Astrocyte of the spinal cord (primary cell): ENCODE data around the gene UBASH3B.

Experiments
- DNase-seq: peaks from one replicate; pipeline ENCODE4 v3.0.0; 2011; ENCODE audit warnings: low read depth, low spot score
- H3K4me3 ChIP-seq: 2 replicates; pipeline ENCODE4 v1.5.1; 2011; ENCODE audit warnings: low read depth, mild to moderate bottlenecking, low read length, moderate library complexity
- CTCF ChIP-seq: IDR thresholded peaks from 2 replicates; pipeline ENCODE4 v1.5.1; 2012; ENCODE audit warnings: low read depth, mild to moderate bottlenecking, low read length, inconsistent platforms
- in situ Hi-C: cut with HindIII; loops from 2 replicates; pipeline ENCODE4 v1.10.0; 2017; ENCODE audit warnings: low sequenced_read_pairs

The UBASH3B gene

DNA sequence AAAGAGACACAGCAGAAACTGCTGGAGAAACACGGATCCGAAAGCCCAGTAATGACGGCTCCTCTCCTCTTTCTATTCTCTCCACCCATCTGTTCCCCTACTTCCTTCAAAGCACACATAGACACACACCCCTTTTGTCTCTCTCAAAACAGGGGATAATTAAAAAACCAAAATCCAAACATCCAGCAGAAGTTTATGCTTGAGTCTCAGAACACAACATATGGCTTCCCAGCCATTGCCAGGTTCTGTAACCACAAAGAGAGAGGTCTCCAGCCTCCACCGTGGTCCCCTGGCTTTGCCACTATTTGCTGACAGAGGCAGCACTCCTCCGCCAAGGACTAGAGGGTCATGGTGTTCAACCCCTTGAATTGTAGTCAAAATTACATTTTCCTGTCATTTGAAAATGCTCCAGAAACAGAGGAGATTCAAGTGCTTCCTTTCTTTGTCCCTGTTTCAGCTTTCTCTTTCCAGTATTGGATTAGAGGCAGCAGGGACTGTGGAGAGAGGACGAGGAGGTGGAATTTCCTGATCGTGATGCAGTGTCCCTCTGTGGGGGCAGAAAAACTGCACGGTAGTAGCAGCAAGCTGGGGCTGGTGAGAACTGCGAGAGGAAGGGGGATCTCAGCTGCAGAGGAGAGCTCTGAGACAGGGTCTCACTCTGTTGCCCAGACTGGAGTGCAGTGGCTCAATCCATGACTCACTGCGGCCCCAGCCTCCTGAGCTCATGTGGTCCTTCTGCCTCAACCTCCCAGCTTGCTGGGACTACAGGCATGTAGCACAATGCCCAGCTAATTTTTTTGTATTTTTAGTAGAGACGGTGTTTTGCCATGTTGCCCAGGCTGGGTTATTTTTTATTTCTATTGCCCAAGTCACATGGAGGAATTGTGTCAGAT, 60.3 kb downstream of the UBASH3B start:
- TF ChIP-seq CTCF = no peak
- H3K4me3 ChIP-seq = no peak overlapping the region
- in situ Hi-C loops = no loop called here
- no peak for DNase-seq

- TF ChIP-seq CTCF = no peak
- in situ Hi-C loops = no loop called here
- H3K4me3 ChIP-seq = no peak overlapping the region
- DNase-seq = no peak
Measured at GRCh38 chr11:122717264-122717867, 61.8 kb downstream of the UBASH3B start.

DNA sequence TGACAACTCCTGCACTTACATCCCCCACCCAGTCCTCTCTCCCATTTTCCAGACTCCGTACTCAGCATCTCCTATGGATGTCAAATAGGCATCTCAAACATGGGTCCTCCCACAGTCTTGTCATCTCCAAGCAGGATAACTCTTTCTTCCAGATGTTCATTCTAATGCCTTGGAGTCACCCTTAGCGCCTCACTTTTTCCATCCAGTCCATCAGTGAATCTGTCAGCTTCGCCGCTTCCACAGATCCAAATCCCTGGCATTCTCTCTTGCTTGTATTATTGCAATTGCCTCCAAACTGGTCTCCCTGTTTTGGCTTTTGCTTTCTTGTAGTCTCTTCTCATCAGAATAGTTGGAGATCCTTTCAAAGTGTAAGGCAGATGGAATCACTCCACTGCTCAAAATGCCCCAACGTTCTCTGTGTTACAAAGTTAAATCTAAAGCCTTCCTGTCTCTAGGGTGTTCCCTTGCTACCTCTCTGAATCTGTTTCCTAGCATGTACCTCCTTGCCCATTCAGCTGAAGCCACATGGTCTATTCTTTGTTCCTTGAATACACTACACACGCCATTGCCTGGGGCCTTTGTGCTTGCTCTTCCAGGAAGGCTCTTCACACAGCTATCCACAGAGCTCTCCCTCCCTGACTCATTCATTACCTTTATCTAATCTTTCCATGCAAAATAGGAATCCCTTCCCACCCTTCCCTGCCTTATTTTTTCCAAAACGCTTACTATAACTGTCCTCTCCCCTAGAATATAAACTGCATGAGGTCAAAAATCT, 64.8 kb downstream of the UBASH3B start:
- no peak overlapping the region for H3K4me3 ChIP-seq
- in situ Hi-C loops = no loop called here
- TF ChIP-seq CTCF = no peak
- DNase-seq = no peak

GRCh38 chr11:122721201-122721963, 65.9 kb downstream of the UBASH3B start:
- DNase-seq = peak; percentile 73

GRCh38 chr11:122721964-122722266, 66.4 kb downstream of the UBASH3B start:
- DNase-seq = peak; percentile 94
- TF ChIP-seq CTCF = no peak
- no peak overlapping the region for H3K4me3 ChIP-seq

More at GRCh38 chr11:122721201-122721963, 65.9 kb downstream of the UBASH3B start:
- H3K4me3 ChIP-seq = no peak overlapping the region
- in situ Hi-C loops = no loop called here
- no peak for TF ChIP-seq CTCF

GRCh38 chr11:122723106-122723505, 67.6 kb downstream of the UBASH3B start:
- TF ChIP-seq CTCF = no peak
- in situ Hi-C loops = no loop called here
- H3K4me3 ChIP-seq = no peak overlapping the region
- DNase-seq = no peak

More at GRCh38 chr11:122721964-122722266, 66.4 kb downstream of the UBASH3B start:
- in situ Hi-C loops = no loop called here
